Stimulated activated CD4-positive, alpha-beta T cell treated with anti-CD3 and anti-CD28 coated beads, Interleukin-4, amount 100 ng/mL, for 24 hours (primary cell): ENCODE measurements around the gene PIGC.
"Not testable (repeated sequence)": the region's sequence is repeated elsewhere in the genome, so short reads cannot be mapped to it uniquely, and the experiment has no call there.

Experiments used
- DNase-seq: peaks from one replicate; pipeline ENCODE4 v3.0.0-alpha.2; 2020

Gene PIGC

GRCh38 chr1:172465617-172466016, 21.7 kb upstream of the PIGC start:
- no peak for DNase-seq

- DNase-seq = no peak
Measured at GRCh38 chr1:172460887-172461315, 17.0 kb upstream of the PIGC start.

GRCh38 chr1:172460177-172460576, 16.3 kb upstream of the PIGC start:
- no peak for DNase-seq

GRCh38 chr1:172457479-172458130, 13.7 kb upstream of the PIGC start:
- DNase-seq = no peak

GRCh38 chr1:172456344-172456769, 12.5 kb upstream of the PIGC start:
- no peak for DNase-seq

GRCh38 chr1:172455451-172455850, 11.6 kb upstream of the PIGC start:
- DNase-seq = no peak

GRCh38 chr1:172453607-172454006, 9.7 kb upstream of the PIGC start:
- DNase-seq = no peak

GRCh38 chr1:172453153-172453545, 9.3 kb upstream of the PIGC start:
- no peak for DNase-seq

GRCh38 chr1:172452536-172453152, 8.8 kb upstream of the PIGC start:
- no peak for DNase-seq

GRCh38 chr1:172451002-172451443, 7.2 kb upstream of the PIGC start:
- DNase-seq = no peak

GRCh38 chr1:172450524-172450885, 6.6 kb upstream of the PIGC start:
- DNase-seq = no peak

GRCh38 chr1:172449585-172450523, 6.0 kb upstream of the PIGC start:
- DNase-seq = peak; percentile 24

- DNase-seq = no peak
Measured at GRCh38 chr1:172448995-172449584, 5.2 kb upstream of the PIGC start.

GRCh38 chr1:172447641-172448040, 3.8 kb upstream of the PIGC start:
- DNase-seq = no peak

GRCh38 chr1:172446547-172446946, 2.7 kb upstream of the PIGC start:
- no peak for DNase-seq

- DNase-seq = no peak
Measured at GRCh38 chr1:172442843-172443565, 865 bp downstream of the PIGC start.

GRCh38 chr1:172442404-172442803, 1.5 kb downstream of the PIGC start:
- no peak for DNase-seq

- not testable (repeated sequence) for DNase-seq
Measured at GRCh38 chr1:172437183-172437582, 6.7 kb downstream of the PIGC start.

GRCh38 chr1:172431721-172432192, 12.1 kb downstream of the PIGC start:
- peak; percentile 11 for DNase-seq

GRCh38 chr1:172431204-172431603, 12.7 kb downstream of the PIGC start:
- no peak for DNase-seq

GRCh38 chr1:172430128-172430454, 13.8 kb downstream of the PIGC start:
- no peak for DNase-seq

- DNase-seq = peak; percentile 43
Measured at GRCh38 chr1:172429331-172430127, 14.3 kb downstream of the PIGC start.
